SK-N-SH (cell line): Measurements from ENCODE around the gene KCNJ8.

Experiments
- CHD2 ChIP-seq: fragments of 150-350 bp; IDR thresholded peaks from 2 replicates; pipeline ENCODE4 v1.6.1; 2018; ENCODE audit warnings: low read length; ENCODE audit not compliant: partially characterized antibody
- CTCF ChIP-seq: fragments of 200-600 bp; sonication (generic); IDR thresholded peaks from 2 replicates; pipeline ENCODE4 v1.6.1; 2017; ENCODE audit warnings: antibody characterized with exemption, mild to moderate bottlenecking, moderate library complexity
- EP300 ChIP-seq, 2 experiments: IDR thresholded peaks; 2 replicates each; pipeline versions ENCODE4 v1.4.0 to v1.6.1; 2012; ENCODE audit warnings: borderline replicate concordance in 1 of 2, low read depth in 1 of 2, low read length in 1 of 2
- POLR2AphosphoS5 ChIP-seq: IDR thresholded peaks from 2 replicates; pipeline ENCODE4 v1.6.1; 2012; ENCODE audit warnings: low read depth, low read length
- RAD21 ChIP-seq: IDR thresholded peaks from 2 replicates; pipeline ENCODE4 v1.6.1; 2012; ENCODE audit warnings: mild to moderate bottlenecking, low read length
- REST ChIP-seq: IDR thresholded peaks from 2 replicates; pipeline ENCODE4 v1.6.1; 2012; ENCODE audit warnings: mild to moderate bottlenecking, low read depth, low read length, moderate library complexity
- SMC3 ChIP-seq: IDR thresholded peaks from 2 replicates; pipeline ENCODE4 v1.6.1; 2012; ENCODE audit warnings: low read depth, low read length, improper control_type of control experiment
- TAF1 ChIP-seq: IDR thresholded peaks from 2 replicates; pipeline ENCODE4 v1.6.1; 2012; ENCODE audit warnings: low read depth, mild to moderate bottlenecking, low read length, moderate library complexity, borderline replicate concordance
- YY1 ChIP-seq: IDR thresholded peaks from 2 replicates; pipeline ENCODE4 v1.4.0; 2012; ENCODE audit warnings: low read depth, mild to moderate bottlenecking

GRCh38 chr12:21731144-21731543, 43.4 kb downstream of the KCNJ8 start:
- no peak for TF ChIP-seq CTCF
- TF ChIP-seq TAF1: no peak
- TF ChIP-seq REST: no peak
- no peak for TF ChIP-seq SMC3
- no peak for TF ChIP-seq EP300 (IDR thresholded peaks at IDR 0.05; ENCODE audit: borderline replicate concordance in 1 of 2, low read depth in 1 of 2, low read length in 1 of 2)
- TF ChIP-seq YY1: no peak
- TF ChIP-seq POLR2AphosphoS5: no peak
- no peak for TF ChIP-seq CHD2
- TF ChIP-seq RAD21: no peak
